ENCODE results near the gene EMC9. TPM values are rescaled to one million over a fixed set of nuclear protein-coding genes. Genes with fewer than 3 reads are reported as not detected.

Gene EMC9
- total RNA-seq, 1 experiment from 2014 or later: 27.4 TPM

DNA sequence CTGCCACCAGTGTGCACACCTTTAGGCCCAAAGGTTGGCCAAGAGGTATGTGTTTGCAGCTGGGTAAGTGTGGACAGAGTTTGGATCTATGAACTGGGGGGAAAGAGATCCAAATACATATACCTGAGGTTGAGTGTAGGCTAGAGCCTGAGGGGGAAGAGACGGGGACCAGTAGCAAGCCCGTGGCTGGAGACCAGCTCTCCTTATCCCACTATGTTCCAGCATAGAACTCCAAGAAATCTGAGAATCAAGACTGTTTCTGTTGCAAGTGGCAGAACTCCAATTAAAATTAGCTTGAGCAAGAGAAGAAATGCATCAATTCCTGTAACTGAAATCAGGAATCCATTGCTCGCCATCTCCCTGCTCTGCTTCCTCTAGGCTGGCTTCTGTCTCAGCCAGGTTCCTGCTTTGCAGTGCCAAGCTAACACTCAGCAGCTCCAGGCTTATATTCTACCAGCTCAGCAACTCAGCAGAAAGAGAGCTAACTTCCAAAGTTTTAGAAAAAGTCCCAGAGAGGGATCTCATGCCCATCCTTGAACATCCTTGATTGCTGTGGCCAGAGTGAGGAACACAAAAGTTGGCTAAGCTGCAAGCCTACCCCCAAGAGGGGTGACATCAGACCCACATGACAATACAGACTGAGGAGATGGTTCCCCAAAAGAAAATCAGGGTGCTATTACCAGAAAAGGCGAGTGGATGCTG, 48.7 kb downstream of the EMC9 start:
- CTCF ChIA-PET: interaction anchor here (0.9 kb wide), 1 partner anchor 34 kb away, joined by 3 read pairs; no protein-coding TSS in a partner anchor
- H3K27ac ChIP-seq: no peak overlapping the region
- no peaks in the 10 kb centered on the region for H3K36me3 ChIP-seq (ENCODE audit: low read depth)
- H3K9me3 ChIP-seq (ENCODE audit: insufficient read depth, low read depth): no peaks in the 10 kb centered on the region
- DNase-seq: no peak
- no peaks in the 10 kb centered on the region for H4K20me1 ChIP-seq (ENCODE audit: insufficient read depth)
- H3K4me1 ChIP-seq (replicated peaks; ENCODE audit: insufficient read depth): peaks cover 12% of the 10 kb centered on the region
- H3K4me2 ChIP-seq: no peak overlapping the region
- H3K27me3 ChIP-seq (ENCODE audit: insufficient read depth, low read depth): no peaks in the 10 kb centered on the region
- 0 out of 2 replicates have a peak, but pooled peaks cover 3% of the 10 kb centered on the region for H3K9me2 ChIP-seq (ENCODE audit: insufficient read depth)
- POLR2A ChIA-PET (ENCODE audit: unreplicated experiment): no interaction called here
- intact Hi-C loops (cut with micrococcal nuclease; ENCODE audit: unreplicated experiment): loop anchor here (5.0 kb wide), 1 partner anchor 70 kb away; the partner anchor contains the start of gene IRF9
- H3F3A ChIP-seq (ENCODE audit: insufficient read depth, low read depth): peaks cover 4% of the 10 kb centered on the region; the same call in 1 of the 2 replicates
- peaks cover 12% of the 10 kb centered on the region for H3K79me2 ChIP-seq (ENCODE audit: low read depth)
- no TSS peak for BruUV-seq (replicated peaks)
- no peak overlapping the region for H3K4me3 ChIP-seq
- no peak overlapping the region for H2AFZ ChIP-seq
- TF ChIP-seq, protein P1, sequence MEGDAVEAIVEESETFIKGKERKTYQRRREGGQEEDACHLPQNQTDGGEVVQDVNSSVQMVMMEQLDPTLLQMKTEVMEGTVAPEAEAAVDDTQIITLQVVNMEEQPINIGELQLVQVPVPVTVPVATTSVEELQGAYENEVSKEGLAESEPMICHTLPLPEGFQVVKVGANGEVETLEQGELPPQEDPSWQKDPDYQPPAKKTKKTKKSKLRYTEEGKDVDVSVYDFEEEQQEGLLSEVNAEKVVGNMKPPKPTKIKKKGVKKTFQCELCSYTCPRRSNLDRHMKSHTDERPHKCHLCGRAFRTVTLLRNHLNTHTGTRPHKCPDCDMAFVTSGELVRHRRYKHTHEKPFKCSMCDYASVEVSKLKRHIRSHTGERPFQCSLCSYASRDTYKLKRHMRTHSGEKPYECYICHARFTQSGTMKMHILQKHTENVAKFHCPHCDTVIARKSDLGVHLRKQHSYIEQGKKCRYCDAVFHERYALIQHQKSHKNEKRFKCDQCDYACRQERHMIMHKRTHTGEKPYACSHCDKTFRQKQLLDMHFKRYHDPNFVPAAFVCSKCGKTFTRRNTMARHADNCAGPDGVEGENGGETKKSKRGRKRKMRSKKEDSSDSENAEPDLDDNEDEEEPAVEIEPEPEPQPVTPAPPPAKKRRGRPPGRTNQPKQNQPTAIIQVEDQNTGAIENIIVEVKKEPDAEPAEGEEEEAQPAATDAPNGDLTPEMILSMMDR (conservative IDR thresholded peaks at IDR 0.05): no peak
- no peak for TF ChIP-seq EZH2 (IDR thresholded peaks at IDR 0.05; ENCODE audit: low read depth)

DNA sequence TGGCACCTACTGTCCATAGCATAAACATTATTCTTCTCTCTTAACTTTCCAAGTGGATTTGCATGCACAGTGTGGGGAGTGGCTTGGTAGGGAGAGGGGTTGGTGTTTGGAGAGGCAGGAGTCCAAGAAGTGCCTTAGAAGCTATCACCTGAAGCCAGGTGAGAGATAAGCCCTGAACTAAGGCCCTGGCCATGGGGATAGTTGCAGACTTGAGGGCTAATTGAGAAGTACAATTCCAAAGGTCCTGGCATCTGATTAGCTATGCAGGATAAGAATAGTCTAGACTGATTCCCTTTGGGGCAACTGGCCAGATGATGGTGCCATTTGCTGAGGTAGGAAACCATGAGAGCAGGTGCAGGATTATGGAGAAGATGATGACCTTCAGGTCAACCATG, 49.3 kb downstream of the EMC9 start:
- Histone ChIP-seq H3K4me3 (no peak overlapping the region), H4K20me1 (ENCODE audit: insufficient read depth) (no peaks in the 10 kb centered on the region), H3K27me3 (ENCODE audit: insufficient read depth, low read depth) (no peaks in the 10 kb centered on the region), H3K27ac (no peak overlapping the region), H3K9me3 (ENCODE audit: insufficient read depth, low read depth) (no peaks in the 10 kb centered on the region), H3K36me3 (ENCODE audit: low read depth) (no peaks in the 10 kb centered on the region), H2AFZ (no peak overlapping the region), H3K4me1 (replicated peaks; ENCODE audit: insufficient read depth) (peaks cover 12% of the 10 kb centered on the region), H3K79me2 (ENCODE audit: low read depth) (peaks cover 12% of the 10 kb centered on the region), H3F3A (ENCODE audit: insufficient read depth, low read depth) (peaks cover 4% of the 10 kb centered on the region; the same call in 1 of the 2 replicates), H3K4me2 (no peak overlapping the region), H3K9me2 (ENCODE audit: insufficient read depth) (0 out of 2 replicates have a peak, but pooled peaks cover 3% of the 10 kb centered on the region)
- intact Hi-C loops (cut with micrococcal nuclease; ENCODE audit: unreplicated experiment): loop anchor here (5.0 kb wide), 1 partner anchor 70 kb away; the partner anchor contains the start of gene IRF9
- CTCF ChIA-PET: interaction anchor here (0.6 to 0.9 kb wide), 4 partner anchors 34 to 159 kb away, joined by 3 to 7 read pairs (median 4); no protein-coding TSS in a partner anchor
- no peak for DNase-seq
- POLR2A ChIA-PET (ENCODE audit: unreplicated experiment): no interaction called here
- BruUV-seq (replicated peaks): no TSS peak
- TF ChIP-seq, protein P1 (conservative IDR thresholded peaks at IDR 0.05): no peak
- no peak for TF ChIP-seq EZH2 (IDR thresholded peaks at IDR 0.05; ENCODE audit: low read depth)

DNA sequence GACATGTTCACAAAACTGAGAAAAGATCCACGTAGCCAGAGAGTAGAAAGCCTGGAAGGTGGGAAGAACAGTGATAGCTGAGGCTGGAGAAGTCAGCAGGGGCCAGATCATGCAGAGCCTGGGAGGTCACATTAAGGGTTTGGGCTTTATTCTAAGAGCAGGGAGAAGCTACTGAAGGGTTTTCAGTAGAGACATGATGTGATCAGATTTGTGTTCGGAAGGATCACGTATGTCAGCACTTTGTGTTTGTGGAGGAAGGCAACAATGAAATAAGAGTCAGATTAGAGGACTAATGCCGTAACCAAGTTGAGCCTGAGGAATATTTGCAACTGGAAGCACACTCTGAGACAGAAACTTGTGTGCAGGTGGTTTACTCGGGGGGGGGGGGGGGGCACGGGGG, 51.5 kb downstream of the EMC9 start:
- no peaks in the 10 kb centered on the region for H4K20me1 ChIP-seq (ENCODE audit: insufficient read depth)
- no peak overlapping the region for H3K4me2 ChIP-seq
- intact Hi-C loops (cut with micrococcal nuclease; ENCODE audit: unreplicated experiment): loop anchor here (1.0 to 5.0 kb wide), 3 partner anchors 32 to 75 kb away; partner anchors contain the start of gene IRF9
- H3K9me2 ChIP-seq (ENCODE audit: insufficient read depth): 0 out of 2 replicates have a peak, but pooled peaks cover 3% of the 10 kb centered on the region
- H3K9me3 ChIP-seq (ENCODE audit: insufficient read depth, low read depth): no peaks in the 10 kb centered on the region
- H3K36me3 ChIP-seq (ENCODE audit: low read depth): no peaks in the 10 kb centered on the region
- DNase-seq: no peak
- no peak overlapping the region for H3K27ac ChIP-seq
- no TSS peak for BruUV-seq (replicated peaks)
- ChIA-PET CTCF (interaction anchor here (1.1 to 1.2 kb wide), 2 partner anchors 19 to 32 kb away, joined by 5 read pairs; no protein-coding TSS in a partner anchor), POLR2A (ENCODE audit: unreplicated experiment) (interaction anchor here (0.6 kb wide), 1 partner anchor 352 kb away, joined by 3 read pairs; no protein-coding TSS in a partner anchor)
- TF ChIP-seq, protein P1 (conservative IDR thresholded peaks at IDR 0.05): no peak
- TF ChIP-seq EZH2 (IDR thresholded peaks at IDR 0.05; ENCODE audit: low read depth): no peak
- H3K4me1 ChIP-seq (replicated peaks; ENCODE audit: insufficient read depth): peaks cover 8% of the 10 kb centered on the region
- peaks cover 4% of the 10 kb centered on the region; the same call in 1 of the 2 replicates for H3F3A ChIP-seq (ENCODE audit: insufficient read depth, low read depth)
- no peaks in the 10 kb centered on the region for H3K27me3 ChIP-seq (ENCODE audit: insufficient read depth, low read depth)
- no peak overlapping the region for H3K4me3 ChIP-seq
- peaks cover 2% of the 10 kb centered on the region; the same call in 1 of the 2 replicates for H3K79me2 ChIP-seq (ENCODE audit: low read depth)
- H2AFZ ChIP-seq: no peak overlapping the region

Small RNA genes within 50 kb of the gene (microRNA-seq; reads per million reads assigned to microRNA genes)
- gene MIR7703 (ENCODE audit: borderline number of aligned reads, borderline replicate concordance): not detected

Other genes starting within 250 kb of the EMC9 start
- gene DHRS4, start 187.8 kb downstream of the EMC9 start, total RNA-seq (2021): 17.6 and 24.1 TPM in 2 replicates
- gene DHRS4L2, start 152.7 kb downstream of the EMC9 start, total RNA-seq (2021): 14.8 and 22.8 TPM in 2 replicates
- not detected in 2 replicates for gene CARMIL3, start 89.6 kb downstream of the EMC9 start, total RNA-seq (2021)
- gene CPNE6, start 70.0 kb downstream of the EMC9 start, total RNA-seq (2021): not detected in 2 replicates
- gene PCK2, start 47.3 kb downstream of the EMC9 start, total RNA-seq (2021): 77.4 and 113 TPM in 2 replicates
- 52.7 and 87.6 TPM in 2 replicates for gene DCAF11, start 26.8 kb downstream of the EMC9 start, total RNA-seq (2021)
- 1.2 and 2.3 TPM in 2 replicates for gene NRL, start 26.6 kb downstream of the EMC9 start, total RNA-seq (2021)
- gene FITM1, start 10.9 kb downstream of the EMC9 start, total RNA-seq (2021): 0.48 and 0.72 TPM in 2 replicates
- gene PSME1, start 5.4 kb downstream of the EMC9 start, total RNA-seq (2021): 172 and 174 TPM in 2 replicates
- 96.0 and 153 TPM in 2 replicates for gene PSME2, start 5.0 kb upstream of the EMC9 start, total RNA-seq (2021)
- gene RNF31, start 5.9 kb upstream of the EMC9 start, total RNA-seq (2021): 44.6 and 60.8 TPM in 2 replicates
- 18.8 and 21.4 TPM in 2 replicates for gene IRF9, start 19.7 kb upstream of the EMC9 start, total RNA-seq (2021)
- gene REC8, start 30.5 kb upstream of the EMC9 start, total RNA-seq (2021): 6.5 and 8.3 TPM in 2 replicates
- 39.0 and 44.1 TPM in 2 replicates for gene IPO4, start 47.2 kb upstream of the EMC9 start, total RNA-seq (2021)
- 37.3 and 41.2 TPM in 2 replicates for gene TM9SF1, start 53.9 kb upstream of the EMC9 start, total RNA-seq (2021)
- gene TSSK4, start 64.1 kb upstream of the EMC9 start, total RNA-seq (2021): not detected in 2 replicates
- gene CHMP4A, start 71.9 kb upstream of the EMC9 start, total RNA-seq (2021): 31.2 and 37.6 TPM in 2 replicates
- gene MDP1, start 74.5 kb upstream of the EMC9 start, total RNA-seq (2021): 8.7 and 15.3 TPM in 2 replicates
- gene NEDD8, start 90.8 kb upstream of the EMC9 start, total RNA-seq (2021): 134 and 179 TPM in 2 replicates
- gene GMPR2, start 91.3 kb upstream of the EMC9 start, total RNA-seq (2021): 55.3 and 63.7 TPM in 2 replicates
- 22.4 and 23.0 TPM in 2 replicates for gene TINF2, start 101.0 kb upstream of the EMC9 start, total RNA-seq (2021)
- 7.2 and 7.5 TPM in 2 replicates for gene TGM1, start 121.6 kb upstream of the EMC9 start, total RNA-seq (2021)
- 25.2 and 30.1 TPM in 2 replicates for gene RABGGTA, start 130.0 kb upstream of the EMC9 start, total RNA-seq (2021)
- gene DHRS1, start 158.2 kb upstream of the EMC9 start, total RNA-seq (2021): 37.9 and 41.4 TPM in 2 replicates
- 24.4 and 31.1 TPM in 2 replicates for gene NOP9, start 158.3 kb upstream of the EMC9 start, total RNA-seq (2021)
- gene CIDEB, start 166.4 kb upstream of the EMC9 start, total RNA-seq (2021): not detected in 2 replicates
- gene LTB4R2, start 168.5 kb upstream of the EMC9 start, total RNA-seq (2021): 15.0 and 26.1 TPM in 2 replicates
- gene LTB4R, start 169.9 kb upstream of the EMC9 start, total RNA-seq (2021): 10.3 and 16.4 TPM in 2 replicates
- 1.8 and 2.0 TPM in 2 replicates for gene ADCY4, start 193.5 kb upstream of the EMC9 start, total RNA-seq (2021)
- gene RIPK3, start 198.4 kb upstream of the EMC9 start, total RNA-seq (2021): 4.0 and 6.4 TPM in 2 replicates
- gene NFATC4, start 226.6 kb upstream of the EMC9 start, total RNA-seq (2021): 48.3 and 76.3 TPM in 2 replicates

Measured in PC-9 (cell line).